IPS-NIHi7 (cell line): ENCODE results near the gene SLCO4A1.
A peak's percentile ranks its signal among the peaks of the same experiment; 100 is the strongest.

ENCODE experiments used
- DNase-seq: peaks from one replicate; pipeline ENCODE4 v3.0.0; 2012; ENCODE audit warnings: mixed read lengths; ENCODE audit errors: extremely low spot score

SLCO4A1 gene

DNA sequence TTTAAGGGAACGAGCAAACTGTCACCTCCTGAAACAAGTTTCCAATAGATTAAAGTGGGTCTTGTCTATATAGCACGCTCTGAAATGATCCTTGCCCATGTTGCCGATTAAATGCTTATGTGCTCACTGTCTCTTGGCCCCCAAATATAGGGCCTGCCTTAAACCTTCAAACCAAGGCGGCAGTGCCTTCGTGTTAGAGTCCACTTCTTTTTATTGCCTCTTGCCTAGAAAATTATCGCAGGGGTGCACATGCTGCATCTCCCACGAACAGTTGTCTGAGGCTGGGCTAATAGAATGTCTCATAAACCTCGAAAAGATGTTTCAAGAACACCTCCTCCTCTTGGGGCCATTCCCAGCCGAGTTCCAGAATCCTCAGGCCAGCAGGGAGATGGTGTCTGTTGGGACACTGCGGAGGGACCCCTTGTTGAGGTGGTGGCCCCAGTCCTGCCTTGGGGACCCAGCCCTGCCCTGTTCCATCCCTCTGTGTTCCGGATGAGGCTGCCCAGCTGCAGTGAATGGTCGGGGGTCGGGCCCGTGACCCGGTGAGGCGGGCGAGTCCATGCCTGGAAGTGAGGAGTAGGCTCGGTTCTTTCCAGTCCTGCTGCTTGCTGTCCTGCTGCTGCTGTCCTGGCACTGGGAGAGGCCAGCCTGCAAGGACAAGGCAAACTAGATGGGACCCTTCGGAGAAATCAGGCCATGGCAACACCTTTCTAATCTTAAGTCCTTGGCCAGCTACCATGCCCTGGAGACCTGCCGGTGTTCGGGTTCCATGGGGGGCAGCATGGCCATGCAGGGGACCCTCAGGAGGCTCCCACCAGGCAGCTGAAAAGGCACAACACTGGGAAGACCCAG, 34.7 kb upstream of the SLCO4A1 start:
- no peak for DNase-seq

DNA sequence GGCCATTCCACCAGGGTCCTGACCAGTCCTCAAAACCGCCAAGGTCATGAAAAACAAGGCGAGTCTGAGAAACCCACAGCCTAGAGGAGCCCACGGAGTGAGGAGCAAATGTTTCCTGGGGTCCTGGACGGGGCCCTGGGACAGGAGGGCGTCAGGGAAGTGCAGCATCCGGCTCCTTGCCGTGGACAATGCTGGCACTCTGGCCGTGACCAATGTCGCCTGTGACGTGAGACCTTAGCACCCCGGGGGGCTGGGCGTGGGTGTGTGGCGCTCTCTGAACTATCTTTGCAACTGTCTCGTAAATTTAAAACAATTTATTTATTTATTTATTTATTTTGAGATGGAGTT, 34.1 kb upstream of the SLCO4A1 start:
- no peak for DNase-seq

DNA sequence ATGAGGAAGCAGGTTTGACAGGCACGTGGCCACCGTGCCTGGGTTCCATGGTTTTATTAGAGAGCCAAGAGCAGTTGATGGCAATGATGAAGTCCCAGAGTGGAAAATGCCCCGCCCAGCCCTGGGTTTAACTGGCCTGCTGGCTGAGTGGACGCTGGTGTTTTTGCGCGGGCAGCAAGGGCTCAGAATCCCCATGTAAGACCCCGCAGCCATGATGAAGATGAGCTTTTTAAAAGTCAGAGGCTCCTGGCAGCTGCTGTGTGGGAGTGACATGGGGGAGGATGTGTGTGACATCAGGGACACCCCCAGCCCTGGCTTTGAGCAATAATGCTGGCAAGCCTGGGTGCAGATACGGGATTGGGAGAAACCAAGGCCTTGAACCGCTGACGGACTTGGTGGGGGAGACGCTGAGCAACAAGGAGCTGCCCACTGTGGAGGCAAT, 33.0 kb upstream of the SLCO4A1 start:
- no peak for DNase-seq

DNA sequence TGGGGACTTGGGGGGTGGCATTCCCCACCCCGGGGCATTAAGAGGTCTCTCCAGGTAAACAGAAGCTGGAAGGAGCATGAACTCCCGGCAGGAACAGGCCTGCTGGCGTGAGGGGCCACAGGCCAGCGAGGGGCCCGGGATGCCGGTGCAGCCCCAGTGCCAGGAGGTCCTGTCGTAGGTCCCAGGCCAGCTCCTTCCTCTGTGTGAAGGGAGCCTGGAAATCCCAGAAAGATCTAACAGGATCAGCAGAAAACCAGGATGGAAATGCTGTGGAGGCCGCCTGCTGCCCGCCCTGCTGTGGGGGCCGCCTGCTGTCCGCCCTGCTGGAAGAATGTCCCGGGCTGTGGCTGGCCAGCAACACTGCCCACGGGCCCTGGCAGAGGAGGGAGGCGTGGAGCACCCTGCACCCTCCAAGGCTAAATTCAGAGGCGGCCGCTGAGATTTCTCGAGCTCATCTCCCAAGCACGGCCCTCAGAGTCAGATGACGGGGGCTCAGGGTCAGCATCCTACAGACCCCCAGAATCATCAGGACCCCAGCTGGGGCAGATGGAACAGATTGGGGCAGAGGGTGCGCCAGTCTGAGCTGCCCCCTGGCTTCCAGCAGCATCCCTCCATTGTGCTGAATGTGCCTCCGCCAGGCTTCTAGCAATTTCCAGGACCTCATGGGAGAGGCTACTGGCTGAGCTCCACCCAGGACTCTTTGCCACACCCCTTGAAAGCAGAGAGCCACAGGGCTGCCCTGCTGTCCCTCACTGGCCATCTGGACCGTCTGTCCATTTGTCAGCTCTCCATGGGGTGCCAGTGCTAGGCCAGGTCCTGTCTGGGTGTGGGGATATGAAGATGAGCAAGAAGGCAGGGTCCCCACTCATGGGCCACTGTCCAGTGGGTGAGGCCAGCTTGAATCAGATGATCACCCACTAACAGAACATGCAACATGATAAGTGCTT, 32.2 kb upstream of the SLCO4A1 start:
- no peak for DNase-seq

DNA sequence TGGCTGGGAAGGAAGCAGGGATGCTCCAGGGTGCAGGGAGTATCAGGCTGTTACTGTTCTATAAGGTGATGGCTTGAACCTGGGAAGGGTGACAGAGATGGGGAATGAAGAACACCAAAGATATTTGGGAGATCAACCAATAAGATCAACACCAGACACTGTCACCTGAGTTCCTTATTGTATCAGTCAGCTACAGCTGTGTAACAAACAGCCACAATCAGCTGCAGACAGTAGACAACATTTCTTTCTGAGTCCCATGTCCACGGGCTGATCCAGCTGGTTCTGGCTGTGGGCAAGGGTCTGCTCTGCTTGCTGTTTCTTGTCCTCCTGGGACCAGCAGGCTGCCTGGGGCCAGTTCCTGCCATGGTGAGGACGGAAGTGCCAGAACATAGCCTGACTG, 31.3 kb upstream of the SLCO4A1 start:
- DNase-seq = no peak

DNA sequence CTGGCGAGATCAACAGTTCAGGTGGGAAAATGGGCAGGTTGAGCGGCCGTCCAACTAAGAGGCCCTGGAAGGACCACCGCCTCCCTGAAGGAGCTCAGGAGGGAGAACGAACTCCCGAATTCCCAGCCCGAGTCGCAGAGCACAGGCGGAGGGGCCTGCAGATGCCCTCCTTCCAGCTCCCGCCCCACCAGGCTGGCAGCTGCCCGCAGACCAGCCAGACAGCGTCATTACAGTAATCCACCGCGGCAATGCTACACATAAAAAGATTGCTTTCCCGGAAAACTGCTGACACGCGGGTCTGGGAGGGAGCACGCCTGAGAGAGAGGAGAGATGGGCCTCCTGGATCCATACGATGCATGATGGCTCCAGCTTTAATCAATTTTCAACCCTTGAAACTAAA, 30.5 kb upstream of the SLCO4A1 start:
- no peak for DNase-seq

DNA sequence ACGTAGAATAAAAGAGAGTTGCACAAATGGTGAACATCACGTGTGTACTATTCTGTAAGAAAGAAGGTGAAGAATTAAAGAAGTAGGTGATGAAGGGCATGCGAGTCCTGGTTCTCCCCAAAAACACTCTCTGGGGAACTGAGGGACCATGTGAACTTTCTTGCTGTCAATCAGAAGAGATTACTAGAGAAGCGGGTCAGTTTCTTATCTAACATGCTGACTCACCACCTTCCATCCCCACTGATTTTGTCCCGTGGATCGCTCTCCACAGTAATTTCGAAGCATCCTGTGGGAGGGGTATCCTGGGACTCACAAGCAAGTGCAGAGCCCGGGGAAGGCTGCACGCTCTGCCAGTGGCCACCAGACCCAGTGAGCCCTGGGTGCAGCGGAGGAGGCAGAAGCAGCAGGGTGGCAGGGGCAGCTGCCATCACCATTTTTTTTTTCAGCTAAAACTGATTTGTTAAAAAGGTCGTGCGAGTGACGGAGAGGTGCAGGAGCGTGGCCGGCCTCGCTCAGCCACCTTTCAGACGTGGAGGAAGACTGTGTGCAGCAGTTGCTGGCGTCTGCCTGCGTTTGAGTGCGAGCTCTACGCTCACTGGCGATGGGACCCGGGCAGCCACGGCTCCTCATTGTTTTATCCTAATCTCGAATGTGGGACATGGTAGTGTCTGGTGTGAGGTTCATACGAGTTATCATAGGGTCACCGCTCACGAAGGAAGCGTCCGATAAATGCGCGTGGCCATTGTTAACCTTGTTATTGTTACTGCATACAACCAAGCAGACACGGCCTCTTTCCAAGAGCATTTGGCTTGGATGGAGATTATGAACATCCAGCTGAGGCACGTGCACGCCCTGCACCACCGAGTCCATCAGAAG, 28.0 kb upstream of the SLCO4A1 start:
- DNase-seq = no peak

DNA sequence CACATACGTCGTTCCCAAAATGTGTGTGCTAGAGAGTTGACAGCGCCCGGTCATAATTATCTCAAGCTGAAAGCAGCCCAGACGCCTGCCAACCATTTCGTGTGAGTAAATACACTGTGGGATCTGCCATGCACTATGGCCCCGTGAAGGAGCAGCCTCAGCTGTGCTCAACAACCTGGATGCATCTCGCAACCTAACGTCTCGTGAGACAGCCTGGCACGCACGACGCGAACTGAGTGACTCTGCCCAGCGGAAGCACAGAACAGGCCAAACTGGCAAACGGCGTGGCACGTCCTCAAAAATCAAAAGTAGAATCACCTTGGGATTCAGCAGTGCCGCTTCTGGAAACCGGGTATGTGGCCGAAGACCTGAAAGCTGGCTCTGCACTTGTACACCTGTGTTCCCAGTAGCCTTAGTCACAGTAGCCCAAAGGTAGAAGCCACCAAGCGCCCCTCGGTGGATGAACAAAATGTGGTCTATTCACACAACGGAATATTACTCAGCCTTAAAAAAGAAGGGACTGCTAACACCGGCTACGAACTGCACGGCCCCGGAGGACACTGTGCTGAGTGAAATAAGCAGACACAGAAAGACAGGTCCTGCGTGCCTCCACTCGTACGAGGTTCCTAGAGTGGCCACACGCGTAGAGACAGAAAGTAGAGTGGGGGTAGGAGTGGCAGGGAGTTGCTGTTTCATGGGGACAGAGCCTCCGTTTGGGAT, 27.2 kb upstream of the SLCO4A1 start:
- DNase-seq = no peak

DNA sequence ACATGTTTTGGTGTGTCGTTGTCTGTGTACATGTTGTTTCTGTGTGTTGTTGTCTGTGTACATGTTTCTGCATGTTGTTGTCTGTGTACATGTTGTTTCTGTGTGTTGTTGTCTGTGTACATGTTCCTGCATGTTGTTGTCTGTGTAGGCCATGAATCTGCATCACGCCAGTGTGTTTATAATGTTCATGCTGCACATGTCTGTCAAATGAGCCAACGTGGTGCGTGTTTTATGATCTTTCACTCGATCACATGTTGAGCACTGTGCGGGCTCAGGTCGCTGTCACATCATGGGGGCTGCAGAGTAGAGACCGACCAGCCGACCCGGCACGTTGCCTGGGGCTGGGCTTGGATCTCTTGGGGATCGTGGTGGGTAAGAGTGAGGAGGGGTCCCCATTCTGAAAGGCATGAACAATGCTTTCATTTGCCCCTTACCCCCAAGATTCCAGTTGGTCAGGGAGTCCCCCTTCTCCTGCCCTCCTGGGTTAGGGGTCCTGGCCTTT, 26.5 kb upstream of the SLCO4A1 start:
- DNase-seq = no peak

DNA sequence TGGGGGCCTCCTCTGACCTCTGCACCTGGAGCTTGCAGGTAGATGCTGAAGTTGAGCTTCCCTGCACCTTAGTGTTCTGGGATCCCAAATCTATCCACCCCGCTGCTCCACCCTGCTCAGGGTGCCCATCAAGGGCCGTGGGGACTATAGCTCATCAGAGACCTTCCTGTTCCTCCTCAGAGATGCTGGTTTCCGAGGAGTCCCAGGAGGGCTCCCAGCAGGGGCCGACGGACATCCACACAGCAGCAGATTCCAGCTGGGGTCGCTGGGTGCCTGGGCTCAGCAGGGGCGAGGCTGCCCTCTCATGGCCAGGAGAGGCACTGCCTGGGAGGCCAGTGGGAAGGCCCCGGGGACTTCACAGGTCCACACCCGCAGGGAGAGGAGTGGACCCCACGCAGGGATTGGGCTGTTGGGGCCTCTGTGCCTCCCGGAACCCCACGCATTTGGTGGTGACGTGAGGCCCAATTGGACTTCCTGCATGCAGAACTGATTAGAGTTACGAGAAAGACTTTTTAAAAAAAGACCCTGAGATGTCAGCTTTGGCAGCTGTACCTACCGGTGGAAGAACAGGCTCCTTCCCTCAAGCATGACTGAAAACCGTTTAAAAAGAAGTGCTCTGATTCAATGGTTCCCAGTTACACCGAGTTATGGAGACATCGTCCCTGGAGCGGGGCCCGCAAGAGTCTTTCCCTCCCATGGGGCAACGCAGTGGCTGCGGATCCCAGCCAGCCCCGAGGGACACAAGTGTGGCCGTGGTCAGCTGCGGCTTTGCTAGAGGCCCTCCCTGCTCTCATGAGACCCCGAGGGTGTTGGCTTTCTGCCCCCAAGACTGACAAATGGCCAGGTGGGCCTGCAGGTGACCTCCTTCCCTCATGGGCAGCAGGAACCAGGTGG, 25.3 kb upstream of the SLCO4A1 start:
- peak; percentile 87 for DNase-seq

DNA sequence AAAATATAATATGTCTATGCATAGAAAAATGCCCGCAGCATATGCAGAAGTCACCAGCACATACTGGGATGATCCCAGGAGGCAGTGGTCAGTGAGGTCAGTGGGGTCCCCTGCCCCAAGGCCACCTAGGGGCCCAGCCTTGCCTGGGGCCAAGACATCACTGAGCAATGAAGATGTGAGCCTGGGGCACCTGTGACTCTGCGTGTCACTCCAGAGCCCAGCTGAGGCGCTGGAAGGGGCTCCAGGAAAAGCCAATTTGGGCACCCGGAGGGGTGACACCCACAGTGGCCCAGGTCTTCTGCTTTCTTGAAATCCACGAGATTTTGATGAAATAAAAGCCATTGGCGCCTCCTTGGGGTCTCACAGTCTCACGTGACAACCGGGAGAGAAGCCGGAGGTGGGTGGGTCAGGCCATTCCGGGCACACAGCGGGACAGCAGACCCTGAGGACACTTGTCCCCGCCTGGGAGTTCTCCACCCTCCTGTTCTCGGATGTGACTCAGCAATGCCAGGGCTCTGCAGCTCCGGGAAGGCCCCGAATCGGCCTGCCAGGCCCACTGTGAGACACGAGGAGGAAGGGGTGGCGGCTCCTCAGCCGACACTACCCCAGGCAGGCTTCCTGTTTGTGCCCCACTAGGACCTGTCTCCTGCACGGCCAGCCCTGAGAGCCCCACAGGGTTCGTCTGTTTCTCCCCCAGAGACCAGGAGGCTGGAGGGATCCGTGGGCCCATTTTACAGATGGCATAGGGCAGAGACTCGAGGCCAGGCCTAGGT, 24.4 kb upstream of the SLCO4A1 start:
- no peak for DNase-seq

DNA sequence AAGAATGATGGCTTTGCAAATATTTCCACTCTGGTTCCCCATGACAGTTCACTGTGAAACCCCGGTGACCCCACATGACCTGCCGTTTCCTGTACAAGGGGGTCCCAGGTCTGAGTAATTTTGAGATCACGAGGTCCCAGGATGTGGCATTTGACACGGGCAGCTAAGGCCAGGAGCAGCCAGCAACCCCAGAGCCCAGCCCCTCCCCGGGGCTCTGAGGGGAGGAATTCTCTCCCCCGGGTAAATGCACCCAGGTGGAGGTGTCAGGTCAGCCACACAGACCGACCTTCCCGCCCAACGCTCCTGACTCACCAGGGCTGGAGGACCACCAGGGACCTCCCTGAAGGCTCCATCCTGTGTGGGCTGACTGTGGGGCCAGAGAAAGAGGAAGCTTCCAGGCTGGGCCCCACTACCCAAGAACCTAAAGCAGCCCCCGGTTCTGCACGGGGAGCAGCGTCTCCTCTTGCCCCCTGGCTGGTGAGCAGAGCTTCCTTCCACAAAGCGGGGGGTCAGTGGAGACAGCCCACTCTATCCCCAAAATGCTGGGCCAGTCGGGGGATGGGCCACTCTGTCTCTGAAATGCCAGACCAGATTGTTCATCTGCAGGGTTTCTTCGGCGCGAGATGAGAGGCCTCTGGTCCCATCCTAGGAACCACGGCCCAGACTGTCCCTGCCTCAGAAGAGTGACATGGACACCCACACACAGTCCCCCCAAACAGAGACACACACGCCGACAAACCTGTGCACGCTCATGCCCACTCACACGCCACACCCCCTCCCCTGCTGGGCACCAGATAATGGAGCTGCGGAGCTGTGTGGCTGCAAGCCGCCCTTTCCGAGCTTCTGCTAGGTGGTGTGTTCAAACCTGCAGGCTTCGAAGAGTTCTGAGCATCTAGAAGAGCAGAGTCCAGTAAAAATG, 23.4 kb upstream of the SLCO4A1 start:
- no peak for DNase-seq

DNA sequence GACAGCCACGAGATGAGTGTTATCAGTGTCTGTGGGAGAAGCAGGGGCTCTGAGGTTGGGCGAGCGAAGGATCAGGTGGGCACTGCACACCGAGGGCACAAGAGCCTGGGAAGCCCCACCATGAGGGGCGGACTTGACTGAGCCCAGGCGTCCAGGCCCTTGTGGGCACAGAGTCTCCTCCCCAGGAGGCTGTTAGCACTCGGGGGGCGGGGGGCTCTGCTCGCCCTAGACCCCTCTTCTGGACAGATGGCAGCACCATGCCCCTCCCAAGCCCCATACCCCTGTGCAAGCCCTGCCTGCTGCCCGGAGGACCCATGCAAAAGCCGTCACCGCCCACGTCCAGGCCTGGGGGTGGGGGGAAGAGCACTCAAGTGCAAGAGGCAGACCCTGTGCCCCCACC, 21.7 kb upstream of the SLCO4A1 start:
- DNase-seq = no peak

DNA sequence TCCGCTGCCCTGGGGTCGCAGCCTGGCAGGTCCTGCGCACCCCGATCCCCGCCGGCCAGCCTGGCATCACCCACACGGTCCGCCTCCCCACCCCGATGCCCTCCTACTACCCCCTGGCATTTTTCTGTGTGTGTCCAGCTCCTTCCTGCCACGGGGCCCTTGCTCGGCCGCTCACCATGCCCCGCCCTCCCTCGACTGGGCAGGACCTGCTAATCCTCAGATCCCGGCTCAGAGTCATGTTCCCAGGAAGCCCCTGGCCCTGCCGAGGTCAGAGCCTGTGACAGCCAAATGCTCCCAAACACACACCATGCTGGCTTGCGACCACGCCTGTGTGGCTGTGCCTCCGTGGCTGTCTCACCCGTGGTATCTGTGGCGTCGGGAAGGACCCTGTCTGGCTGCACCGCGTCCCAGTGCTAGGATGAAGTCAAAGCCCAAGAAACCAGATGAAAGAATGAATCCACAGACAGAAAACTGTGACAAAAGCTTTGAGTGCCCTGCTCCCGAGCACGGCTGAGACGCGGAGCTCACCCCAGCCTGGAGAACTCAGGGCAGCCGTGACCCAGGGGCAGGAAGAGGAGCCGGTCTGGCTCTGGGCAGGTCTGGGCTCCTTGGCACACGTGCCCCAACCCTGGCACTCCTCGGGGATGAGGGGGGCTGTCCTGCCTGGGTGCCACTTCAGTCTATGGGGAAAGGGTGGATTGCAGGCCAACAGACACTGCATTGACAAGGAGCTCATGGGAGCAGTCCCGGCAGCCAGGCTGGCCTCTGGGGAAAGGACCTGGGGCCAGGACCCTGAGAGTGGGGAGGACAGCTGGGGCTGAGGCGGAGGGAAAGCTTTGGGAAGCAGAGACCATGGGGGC, 20.8 kb upstream of the SLCO4A1 start:
- no peak for DNase-seq

DNA sequence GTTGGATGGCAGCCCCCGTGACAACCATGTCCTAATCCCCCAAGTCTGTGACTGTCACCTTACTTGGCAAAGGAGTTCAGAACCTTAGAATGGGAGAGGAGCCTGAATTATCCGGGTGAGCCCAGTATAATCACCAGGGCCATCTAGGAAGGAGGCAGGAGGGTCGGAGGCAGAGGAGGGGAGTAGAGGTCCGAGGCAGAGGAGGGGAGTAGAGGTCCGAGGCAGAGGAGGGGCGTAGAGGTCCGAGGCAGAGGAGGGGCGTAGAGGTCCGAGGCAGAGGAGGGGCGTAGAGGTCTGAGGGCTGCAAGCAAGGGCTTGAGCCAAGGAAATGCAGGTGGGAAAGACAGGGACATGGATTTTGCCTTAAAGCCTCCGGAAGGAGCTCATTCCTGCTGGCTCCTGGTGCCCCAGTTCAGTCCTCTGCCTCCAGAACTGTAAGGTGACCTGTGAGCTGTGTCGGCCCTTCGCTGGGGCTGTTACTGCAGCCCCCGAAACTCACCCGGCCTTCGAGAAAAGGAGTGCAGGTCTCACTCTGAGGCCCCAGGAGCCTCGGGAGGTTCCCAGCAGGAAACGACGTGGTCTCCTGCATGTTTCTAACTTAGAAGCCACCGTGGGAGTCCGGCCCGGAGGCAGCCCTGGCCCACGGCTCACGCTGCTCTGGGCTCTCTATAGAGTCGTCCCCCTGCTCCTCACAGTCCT, 20.0 kb upstream of the SLCO4A1 start:
- DNase-seq = no peak

DNA sequence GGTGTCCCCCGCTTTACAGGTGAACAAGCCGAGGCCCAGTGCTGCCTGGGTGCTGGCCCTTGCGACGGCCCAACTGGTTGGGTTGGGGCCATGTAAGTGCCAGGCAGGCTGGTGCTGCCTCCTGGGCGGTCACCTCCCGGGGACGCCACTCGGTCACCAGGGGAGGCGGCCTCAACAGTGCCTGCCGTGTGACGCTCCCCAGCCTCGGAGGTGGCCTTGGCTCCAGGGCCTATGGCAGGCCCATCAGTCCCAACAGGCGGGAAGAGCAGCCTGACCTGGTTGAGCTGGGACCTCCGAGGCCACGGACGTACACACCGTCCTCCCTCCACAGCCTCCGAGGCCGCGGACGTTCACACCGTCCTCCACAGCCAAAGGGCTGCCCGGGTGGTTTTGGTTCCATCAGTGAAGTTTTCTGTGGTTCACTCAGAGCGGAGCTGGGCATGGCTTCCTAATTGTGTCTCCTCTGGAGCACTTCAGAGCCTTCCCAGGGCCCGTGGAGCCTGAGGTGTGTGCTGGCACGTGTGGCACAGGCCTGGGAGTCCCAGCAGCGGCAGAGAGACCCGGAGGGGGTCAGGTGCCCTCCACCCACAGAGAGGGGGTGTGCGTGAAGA, 19.3 kb upstream of the SLCO4A1 start:
- no peak for DNase-seq
